ENCODE measurements around the gene GFOD2. TPM values are rescaled to one million over a fixed set of nuclear protein-coding genes. Genes with fewer than 3 reads are reported as not detected.

GFOD2 gene
- total RNA-seq, 4 donors from 2014 or later = 9.1 to 24.2 (median 20.8) TPM

DNA sequence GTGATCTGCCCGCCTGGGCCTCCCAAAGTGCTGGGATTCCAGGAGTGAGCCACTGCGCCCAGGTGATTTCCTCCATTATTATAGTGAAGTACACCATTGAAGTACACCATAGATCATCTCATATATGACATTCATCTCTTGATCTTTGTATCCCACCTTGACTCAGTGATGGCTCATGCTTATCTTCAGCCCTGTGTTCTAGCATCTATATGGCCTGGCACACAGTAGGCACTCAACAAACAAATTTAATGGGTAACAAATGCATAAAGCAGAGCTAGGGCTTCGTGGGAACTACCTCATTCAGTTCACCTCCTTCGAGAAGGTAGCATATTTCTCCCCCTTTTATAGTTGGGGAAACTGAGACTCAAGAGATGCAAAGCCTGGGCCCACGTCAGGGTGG lies 53.5 kb downstream of the GFOD2 start:
- Histone ChIP-seq H3K27ac (replicated peaks in 1 of 4) (peak overlapping the region in 2 of 4 donors; percentile 88 to 92), H3K9me3 (no peaks in the 10 kb centered on the region), H3K4me1 (peaks cover 31 to 54% (median 45%) of the 10 kb centered on the region in 4 donors), H3K27me3 (no peaks in the 10 kb centered on the region), H3K4me3 (peak overlapping the region; percentile 67 to 91 (median 81)), H3K36me3 (peaks cover 0 to 29% (median 14%) of the 10 kb centered on the region in 4 donors)
- intact Hi-C loops (cut with DNase I) = loop anchor here (2.0 kb wide), 1 partner anchor 103 kb away; the partner anchor contains the start of gene CTCF
- WGBS = 78% methylated on average over 5 of the region's 5 CpGs
- TF ChIP-seq, protein P1, sequence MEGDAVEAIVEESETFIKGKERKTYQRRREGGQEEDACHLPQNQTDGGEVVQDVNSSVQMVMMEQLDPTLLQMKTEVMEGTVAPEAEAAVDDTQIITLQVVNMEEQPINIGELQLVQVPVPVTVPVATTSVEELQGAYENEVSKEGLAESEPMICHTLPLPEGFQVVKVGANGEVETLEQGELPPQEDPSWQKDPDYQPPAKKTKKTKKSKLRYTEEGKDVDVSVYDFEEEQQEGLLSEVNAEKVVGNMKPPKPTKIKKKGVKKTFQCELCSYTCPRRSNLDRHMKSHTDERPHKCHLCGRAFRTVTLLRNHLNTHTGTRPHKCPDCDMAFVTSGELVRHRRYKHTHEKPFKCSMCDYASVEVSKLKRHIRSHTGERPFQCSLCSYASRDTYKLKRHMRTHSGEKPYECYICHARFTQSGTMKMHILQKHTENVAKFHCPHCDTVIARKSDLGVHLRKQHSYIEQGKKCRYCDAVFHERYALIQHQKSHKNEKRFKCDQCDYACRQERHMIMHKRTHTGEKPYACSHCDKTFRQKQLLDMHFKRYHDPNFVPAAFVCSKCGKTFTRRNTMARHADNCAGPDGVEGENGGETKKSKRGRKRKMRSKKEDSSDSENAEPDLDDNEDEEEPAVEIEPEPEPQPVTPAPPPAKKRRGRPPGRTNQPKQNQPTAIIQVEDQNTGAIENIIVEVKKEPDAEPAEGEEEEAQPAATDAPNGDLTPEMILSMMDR (IDR thresholded peaks at IDR 0.05) = no peak
- TF ChIP-seq EP300 (IDR thresholded peaks at IDR 0.05) (no peak), POLR2A (IDR thresholded peaks at IDR 0.05; ENCODE audit: low read depth) (no peak), POLR2AphosphoS5 (IDR thresholded peaks at IDR 0.05) (no peak)
- DNase-seq (ENCODE audit: extremely low spot score) = no peak

DNA sequence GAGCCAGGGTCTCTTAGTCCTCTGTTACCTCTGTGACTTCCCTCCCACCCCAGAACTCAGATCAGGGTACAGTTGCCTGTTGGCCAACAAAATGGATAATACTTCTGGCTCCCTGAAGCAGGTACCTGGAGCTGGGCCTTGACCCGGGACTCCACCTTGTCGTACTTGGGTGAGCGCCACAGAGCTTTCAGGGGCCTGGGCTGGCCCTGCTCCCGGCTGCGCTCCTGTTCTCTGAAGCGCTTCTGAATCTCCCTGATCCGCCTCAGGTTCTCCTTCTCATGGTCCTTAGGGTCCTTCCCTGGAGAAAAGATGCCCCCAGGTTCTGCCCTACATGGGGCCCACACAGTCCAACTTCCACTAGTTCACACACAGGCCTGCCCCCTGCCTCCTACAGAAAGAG lies 54.2 kb downstream of the GFOD2 start:
- TF ChIP-seq POLR2AphosphoS5 (IDR thresholded peaks at IDR 0.05) (no peak), POLR2A (IDR thresholded peaks at IDR 0.05; ENCODE audit: low read depth) (no peak), EP300 (IDR thresholded peaks at IDR 0.05) (no peak)
- TF ChIP-seq, protein P1 (IDR thresholded peaks at IDR 0.05) = no peak
- Histone ChIP-seq H3K4me3 (no peak overlapping the region), H3K36me3 (peaks cover 0 to 29% (median 14%) of the 10 kb centered on the region in 4 donors), H3K4me1 (peaks cover 31 to 54% (median 45%) of the 10 kb centered on the region in 4 donors), H3K27me3 (no peaks in the 10 kb centered on the region), H3K9me3 (no peaks in the 10 kb centered on the region), H3K27ac (replicated peaks in 1 of 4) (no peak overlapping the region)
- intact Hi-C loops (cut with DNase I) = loop anchor here (2.0 to 5.0 kb wide), 2 partner anchors 102 to 142 kb away; partner anchors contain the start of genes CTCF, RANBP10 and TSNAXIP1
- DNase-seq (ENCODE audit: extremely low spot score) = no peak
- 98% methylated on average over 6 of the region's 7 CpGs for WGBS

DNA sequence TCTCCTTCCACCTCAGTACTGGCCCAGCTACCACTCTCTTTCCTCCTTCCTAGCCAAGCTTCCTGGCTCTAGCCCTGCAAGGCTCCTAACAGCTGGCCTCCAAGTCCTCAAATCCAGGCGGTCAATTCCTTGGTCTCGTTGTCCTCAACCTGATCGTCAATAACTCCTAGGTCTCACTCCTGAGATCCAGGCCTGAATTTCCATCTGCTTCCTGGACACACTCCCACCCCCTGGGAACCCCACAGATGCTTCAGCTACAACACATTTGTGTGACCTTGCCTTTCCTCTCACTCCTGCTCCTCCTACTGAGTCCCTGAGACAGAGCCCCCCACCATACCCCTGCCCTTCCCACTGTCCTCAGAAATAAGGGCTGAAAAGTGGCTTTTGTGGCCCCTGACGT lies 54.9 kb downstream of the GFOD2 start:
- TF ChIP-seq POLR2A (IDR thresholded peaks at IDR 0.05; ENCODE audit: low read depth) (no peak), POLR2AphosphoS5 (IDR thresholded peaks at IDR 0.05) (no peak), EP300 (IDR thresholded peaks at IDR 0.05) (no peak)
- TF ChIP-seq, protein P1 (IDR thresholded peaks at IDR 0.05) = no peak
- intact Hi-C loops (cut with DNase I) = loop anchor here (2.0 to 5.0 kb wide), 2 partner anchors 101 to 143 kb away; partner anchors contain the start of genes CTCF, RANBP10 and TSNAXIP1
- Histone ChIP-seq H3K4me1 (peaks cover 35 to 60% (median 49%) of the 10 kb centered on the region in 4 donors), H3K9me3 (no peaks in the 10 kb centered on the region), H3K36me3 (peaks cover 0 to 29% (median 14%) of the 10 kb centered on the region in 4 donors), H3K27ac (replicated peaks in 1 of 4) (no peak overlapping the region), H3K27me3 (no peaks in the 10 kb centered on the region), H3K4me3 (no peak overlapping the region)
- 78% methylated on average over 4 of the region's 4 CpGs for WGBS
- no peak for DNase-seq (ENCODE audit: extremely low spot score)

DNA sequence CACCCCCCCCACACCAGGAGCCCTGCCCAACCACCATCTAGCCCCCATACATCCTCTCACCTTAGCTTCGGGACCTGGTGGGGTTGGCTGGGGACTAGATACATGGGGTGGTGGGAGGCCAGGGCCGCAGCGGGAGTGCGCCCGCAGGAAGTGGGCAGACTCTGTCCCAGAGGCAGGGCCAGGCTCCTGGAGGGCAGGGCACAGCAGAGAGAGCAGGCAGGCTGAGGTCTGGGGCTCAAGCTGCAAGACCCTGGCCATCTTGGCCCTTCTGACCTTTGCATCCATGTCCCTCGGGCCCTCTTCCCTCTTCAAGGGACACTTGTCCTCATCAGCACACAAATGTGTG lies 55.3 kb downstream of the GFOD2 start:
- H3K9me3 ChIP-seq = no peaks in the 10 kb centered on the region
- intact Hi-C loops (cut with DNase I) = loop anchor here (2.0 to 5.0 kb wide), 2 partner anchors 101 to 143 kb away; partner anchors contain the start of genes CTCF, RANBP10 and TSNAXIP1
- WGBS = 78% methylated on average over 1 of the region's 6 CpGs
- DNase-seq (ENCODE audit: extremely low spot score) = no peak
- H3K4me3 ChIP-seq = no peak overlapping the region
- no peak overlapping the region for H3K27ac ChIP-seq (replicated peaks in 1 of 4)
- TF ChIP-seq EP300 (IDR thresholded peaks at IDR 0.05) (no peak), POLR2AphosphoS5 (IDR thresholded peaks at IDR 0.05) (no peak), POLR2A (IDR thresholded peaks at IDR 0.05; ENCODE audit: low read depth) (no peak)
- TF ChIP-seq, protein P1 (IDR thresholded peaks at IDR 0.05) = no peak
- peaks cover 0 to 29% (median 14%) of the 10 kb centered on the region in 4 donors for H3K36me3 ChIP-seq
- no peaks in the 10 kb centered on the region for H3K27me3 ChIP-seq
- peaks cover 39 to 64% (median 53%) of the 10 kb centered on the region in 4 donors for H3K4me1 ChIP-seq
